Fibroblast of skin of abdomen (primary cell): ENCODE results near the gene ODAD2.
"Not testable (repeated sequence)": the region's sequence is repeated elsewhere in the genome, so short reads cannot be mapped to it uniquely, and the experiment has no call there.

Experiments
- DNase-seq: peaks from one replicate; pipeline ENCODE4 v3.0.0-alpha.2; 2013

Gene ODAD2

DNA sequence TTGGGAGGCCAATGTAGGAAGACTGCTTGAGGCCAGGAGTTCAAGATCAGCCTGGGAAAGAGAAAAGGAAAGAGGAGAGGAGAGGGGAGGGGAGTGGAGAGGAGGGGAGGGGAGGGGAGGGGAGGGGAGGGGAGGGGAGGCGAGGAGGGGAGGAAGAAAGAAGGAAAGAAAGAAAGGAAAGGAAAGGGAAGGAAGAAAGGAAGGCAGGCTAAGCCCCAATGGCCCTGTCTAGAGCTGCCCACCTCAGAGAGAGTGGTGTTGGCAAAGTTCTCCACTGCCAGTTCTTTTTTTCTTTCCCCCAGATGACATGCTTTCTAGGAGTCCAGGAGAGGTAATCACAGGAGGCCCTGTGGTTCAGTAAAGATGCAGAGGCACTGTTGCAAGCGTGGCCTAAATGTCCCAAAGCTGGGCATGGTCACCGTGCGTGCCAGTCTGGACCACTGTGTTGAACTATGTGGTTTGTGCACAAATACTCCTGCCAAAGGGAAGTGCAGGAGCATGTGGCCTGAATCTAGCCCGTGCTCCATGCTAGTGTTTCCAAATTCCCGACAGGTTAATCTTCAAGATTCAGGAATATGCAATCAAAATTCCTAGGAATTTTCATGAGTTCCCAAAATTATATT, 39.7 kb downstream of the ODAD2 start:
- DNase-seq, result no peak

DNA sequence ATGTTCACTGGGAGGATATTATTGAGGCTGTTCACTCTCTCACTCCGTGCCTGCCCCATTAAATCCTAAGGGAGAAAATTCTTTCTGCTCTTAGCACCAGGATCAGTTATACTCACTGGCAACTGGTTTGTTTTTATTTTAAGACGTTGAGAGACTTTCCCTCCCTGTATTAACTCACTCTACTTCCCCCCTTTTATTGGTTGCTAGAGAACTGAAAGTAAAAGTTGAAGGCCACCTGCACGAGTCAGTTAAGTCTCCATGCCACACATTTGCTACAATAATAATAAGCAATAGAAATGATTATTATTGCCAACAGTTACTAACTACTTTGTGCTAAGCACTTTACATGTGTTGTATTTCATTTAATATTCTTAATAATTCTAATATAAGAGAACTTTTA, 40.5 kb downstream of the ODAD2 start:
- DNase-seq, result not testable (repeated sequence)

DNA sequence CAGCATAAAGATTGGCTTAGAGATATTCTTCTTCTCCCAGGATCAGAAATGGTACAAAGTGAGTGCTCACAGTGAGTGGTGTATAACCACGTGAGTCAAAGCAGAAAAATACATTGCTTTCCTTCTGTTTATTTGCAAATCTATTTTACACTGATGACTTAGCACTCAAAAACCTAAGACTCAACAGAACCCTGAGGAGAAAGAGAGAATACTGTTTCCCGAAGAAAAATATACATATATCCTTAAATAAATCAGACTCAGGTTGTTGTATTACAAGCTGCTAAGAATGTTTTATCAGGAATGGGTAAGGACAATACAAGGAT, 48.7 kb downstream of the ODAD2 start:
- no peak for DNase-seq

DNA sequence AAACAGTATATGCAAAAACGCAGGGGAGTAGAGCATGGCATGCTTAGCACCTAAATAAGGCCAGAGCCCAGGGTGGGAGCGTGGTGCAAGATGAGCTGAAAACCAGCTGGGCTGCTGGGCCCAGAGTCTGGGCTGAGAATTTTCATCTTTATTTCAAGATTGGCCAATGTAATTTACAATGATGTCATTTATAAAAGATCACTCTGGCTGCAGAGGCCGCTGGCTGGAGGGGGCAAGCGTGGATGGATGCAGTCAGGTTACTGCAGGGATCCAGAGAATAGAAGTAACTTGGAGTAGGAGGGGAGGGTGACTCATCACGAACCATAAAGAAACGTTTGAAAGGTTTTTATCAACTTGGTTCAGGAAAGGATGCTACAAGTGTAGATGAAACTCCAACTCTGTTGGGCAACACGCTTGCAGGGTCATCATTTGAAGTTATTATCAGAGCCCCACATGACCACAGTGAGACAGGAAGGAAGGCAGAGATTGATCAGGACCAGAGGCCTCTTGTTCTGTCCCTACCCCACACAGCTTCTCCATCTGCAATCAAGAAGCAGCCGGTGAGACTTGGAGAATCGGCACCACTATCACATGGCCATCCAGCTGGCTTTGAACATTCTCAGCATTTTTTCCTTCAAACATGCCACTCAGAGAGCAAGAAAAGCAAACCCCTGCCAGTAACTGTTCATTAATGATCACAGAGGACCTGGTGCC, 49.2 kb downstream of the ODAD2 start:
- no peak for DNase-seq

DNA sequence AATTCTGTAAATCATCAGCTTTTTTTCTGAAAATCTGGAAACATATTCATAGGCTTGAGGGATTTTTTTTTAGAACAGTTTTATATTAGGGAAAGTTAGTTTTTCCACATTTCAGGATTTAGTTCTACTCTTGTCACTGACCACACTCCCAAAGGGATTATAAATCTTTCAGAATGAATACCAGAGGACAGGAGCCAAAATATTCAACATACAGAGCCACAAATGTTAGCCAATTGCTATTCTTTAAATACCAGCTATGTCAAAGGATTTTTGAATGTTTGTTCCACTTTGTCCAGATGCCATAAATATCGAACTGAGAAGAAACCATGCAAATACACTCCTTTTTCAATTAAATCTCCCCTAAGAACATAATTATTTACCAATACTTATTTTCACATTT, 50.7 kb downstream of the ODAD2 start:
- DNase-seq, result peak; percentile 75

DNA sequence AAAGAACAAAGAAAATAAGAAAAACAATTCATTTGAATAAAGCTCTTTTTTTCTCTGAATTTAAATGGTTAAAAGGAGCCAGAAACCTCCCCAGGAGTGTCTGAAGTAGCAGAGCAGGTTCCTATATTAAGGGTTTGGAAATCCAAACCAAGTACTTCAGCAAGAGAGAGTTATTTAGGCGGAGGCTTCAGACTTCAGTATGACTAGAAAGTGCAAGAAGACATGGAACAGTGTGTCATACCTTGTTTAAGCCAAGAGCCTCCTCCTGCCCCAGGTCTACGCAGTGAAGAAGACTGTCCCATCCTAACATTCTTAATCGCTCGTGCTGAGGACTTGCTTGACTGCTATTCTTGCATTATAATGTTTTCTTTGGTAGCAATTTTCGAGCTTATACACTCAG, 51.3 kb downstream of the ODAD2 start:
- DNase-seq, result no peak

DNA sequence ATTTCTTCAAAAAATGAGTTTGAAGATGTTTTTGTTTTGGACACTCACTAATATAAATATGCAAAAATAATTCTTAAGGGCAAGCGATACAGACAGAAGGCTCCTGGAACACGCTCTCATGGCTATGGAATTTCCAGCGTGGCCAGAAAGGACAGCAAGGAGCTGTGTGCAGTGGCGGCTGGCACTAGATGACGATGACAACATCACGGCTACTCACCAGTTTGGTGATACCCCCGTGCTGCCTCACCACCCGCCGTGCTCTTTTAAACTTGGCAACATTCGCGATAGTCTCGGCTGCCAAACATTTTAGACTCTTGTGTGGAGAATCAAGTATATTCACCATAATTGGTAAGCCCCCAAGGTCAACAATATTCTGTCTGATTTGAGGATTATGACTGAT, 54.9 kb downstream of the ODAD2 start:
- no peak for DNase-seq

DNA sequence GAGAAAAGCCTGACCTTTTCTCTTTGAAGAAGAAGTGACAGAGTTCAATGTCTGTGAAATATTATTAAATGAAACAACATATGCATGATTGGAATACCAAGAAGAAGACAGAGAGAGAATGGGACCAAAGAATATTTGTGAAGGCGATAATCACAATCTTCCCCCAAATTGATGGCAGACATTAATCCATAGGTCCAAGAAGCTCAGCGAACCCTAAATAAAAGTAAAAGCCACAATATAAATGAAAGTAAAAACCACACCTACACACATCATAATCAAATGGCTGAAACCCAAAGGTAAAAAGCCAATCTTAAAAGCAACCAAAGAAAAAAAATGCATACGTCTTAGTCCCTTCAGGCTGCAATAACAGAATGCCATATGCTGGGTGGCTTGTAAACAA, 84.0 kb downstream of the ODAD2 start:
- no peak for DNase-seq

DNA sequence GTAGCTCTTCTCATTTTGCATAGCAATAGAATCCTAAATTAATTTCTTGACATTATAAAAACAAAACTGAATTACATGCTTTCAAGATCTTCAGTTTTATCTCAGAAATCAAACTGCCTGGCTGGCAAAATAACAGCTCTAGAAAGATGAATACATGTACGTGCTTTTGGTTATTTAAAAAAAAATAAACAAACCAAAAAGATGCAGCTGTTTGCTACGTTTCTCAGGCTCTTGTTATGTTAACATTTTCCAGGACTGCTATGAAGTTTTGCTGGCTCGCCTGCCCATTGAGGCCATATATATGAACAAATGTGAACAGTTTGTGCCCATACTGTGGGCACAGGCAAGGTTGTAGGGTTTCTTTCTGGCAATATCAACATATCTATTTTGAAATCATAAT, 86.6 kb downstream of the ODAD2 start:
- no peak for DNase-seq

DNA sequence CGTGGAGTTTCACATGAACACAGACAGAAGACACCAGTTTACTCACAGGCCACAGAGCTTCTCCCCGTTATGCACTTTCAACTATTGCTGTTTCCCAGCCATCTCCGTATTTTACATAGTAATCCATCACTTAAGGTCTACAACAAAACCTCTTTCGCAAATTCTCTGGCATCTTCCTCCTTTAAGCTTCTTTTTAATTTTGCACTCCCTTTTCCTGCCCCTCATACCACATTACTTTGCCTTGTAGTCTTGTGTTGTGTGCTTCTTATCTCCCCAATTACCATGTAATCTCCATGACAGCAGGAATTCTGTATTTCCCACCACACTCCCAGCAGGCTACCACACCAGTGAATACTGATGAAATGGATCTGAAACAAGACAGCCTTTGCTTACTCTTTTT, 87.3 kb downstream of the ODAD2 start:
- DNase-seq, result peak; percentile 8

DNA sequence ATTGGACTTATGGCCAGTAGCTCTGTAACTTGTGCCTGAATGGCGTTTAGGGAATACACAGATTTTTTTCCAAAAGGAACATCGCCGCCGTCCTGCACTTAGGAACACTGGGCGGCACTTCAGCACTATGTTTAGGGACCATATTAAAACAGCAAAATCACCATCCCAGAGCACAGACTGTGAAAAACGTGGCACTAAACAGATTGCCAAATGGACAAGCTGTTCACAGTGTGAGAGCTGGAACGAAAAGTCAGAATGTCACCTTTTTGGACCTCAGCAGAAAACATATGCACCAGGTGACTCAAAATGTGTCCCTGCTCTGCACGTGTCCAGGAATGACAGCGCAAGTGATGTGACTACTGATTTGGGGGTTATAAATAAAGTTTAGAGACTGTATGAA, 87.9 kb downstream of the ODAD2 start:
- no peak for DNase-seq

DNA sequence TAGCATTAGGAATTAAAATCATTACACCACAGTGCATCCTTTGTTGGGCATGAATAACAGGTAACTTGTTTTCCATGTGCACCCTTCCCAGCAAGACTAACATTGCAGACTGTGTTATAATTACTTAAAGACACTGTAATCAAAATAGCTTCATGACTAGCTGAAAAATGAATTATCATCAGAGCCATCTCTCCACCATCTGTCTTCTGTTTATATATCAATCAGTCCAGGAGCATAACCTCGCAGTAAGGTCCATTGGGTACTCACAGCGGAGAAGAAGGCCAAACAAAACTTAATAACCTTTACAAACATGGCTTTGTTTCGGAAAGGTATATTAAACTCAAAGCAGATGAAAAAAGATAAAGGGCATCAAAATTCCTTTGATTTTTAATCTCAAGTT, 90.6 kb downstream of the ODAD2 start:
- DNase-seq, result no peak

DNA sequence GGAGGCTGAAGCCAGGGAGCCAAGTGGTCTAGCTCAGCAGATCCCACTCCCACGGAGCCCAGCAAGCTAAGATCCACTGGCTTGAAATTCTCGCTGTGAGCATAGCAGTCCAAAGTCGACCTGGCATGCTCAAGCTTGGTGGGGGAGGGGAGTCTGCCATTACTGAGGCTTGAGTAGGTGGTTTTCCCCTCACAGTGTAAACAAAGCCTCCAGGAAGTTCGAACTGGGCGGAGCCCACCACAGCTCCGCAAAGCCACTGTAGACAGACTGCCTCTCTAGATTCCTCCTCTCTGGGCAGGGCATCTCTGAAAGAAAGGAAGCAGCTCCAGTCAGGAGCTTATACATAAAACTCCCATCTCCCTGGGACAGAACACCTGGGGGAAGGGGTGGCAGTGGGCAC, 99.4 kb downstream of the ODAD2 start:
- not testable (repeated sequence) for DNase-seq

DNA sequence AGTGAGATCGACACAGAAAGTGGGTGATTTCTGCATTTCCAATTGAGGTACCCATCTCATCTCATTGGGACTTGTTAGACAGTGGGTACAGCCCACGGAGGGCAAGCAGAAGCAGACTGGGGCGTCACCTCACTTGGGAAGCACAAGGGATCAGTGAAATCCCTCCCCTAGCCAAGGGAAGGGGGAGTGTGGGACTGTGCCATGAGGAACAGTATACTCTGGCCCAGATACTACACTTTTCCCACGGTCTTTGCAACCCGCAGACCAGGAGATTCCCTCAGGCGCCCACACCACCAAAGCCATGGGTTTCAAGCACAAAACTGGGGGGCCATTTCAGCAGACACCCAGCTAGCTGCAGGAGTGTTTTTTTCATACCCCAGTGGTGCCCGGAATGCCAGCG, 99.8 kb downstream of the ODAD2 start:
- DNase-seq, result no peak

DNA sequence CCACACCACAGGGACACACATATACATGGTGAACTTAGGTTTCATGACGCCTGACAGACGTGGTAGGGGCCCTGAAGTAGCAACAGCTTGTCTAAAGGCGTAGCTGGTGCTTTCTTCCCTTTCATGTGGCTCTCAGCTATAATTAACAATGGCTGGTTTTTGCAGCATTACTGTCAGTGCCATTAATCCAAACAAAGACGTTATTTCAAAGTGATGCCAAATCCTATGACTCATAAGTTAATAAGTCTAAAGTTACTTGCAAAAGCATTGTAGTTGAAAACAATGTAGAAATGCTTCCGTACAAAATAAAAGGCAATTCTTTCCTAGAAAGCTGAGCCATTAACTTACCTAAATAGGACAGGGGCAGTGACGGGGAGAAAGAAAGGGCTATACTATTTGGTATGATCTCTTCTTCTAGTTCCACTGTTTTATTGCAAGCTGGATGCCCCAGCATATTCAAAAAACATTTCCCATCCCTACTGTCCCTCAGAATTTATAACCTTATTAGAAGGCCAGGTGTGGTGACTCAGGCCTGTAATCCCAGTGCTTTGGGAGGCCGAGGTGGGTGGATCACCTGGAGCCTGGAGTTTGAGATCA, 105.4 kb downstream of the ODAD2 start:
- peak; percentile 25 for DNase-seq

DNA sequence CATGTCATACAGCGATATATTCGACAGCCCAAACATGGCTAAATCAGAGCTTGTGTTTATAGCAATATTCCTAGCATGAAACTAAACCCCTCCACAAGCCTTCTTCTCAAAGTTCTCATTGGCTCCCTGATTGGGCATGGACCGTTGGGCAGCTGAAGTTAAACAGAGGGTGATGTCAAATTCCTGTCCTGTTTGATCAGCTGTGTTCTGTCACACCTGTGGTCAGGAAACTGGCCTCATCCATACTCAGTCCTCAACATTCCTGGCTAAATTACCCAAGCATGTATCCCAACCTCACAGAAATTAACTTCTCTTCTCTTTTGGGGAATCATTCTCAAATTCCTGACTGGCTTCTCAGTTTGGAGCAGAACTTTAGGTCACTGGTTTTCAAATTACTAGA, 107.9 kb downstream of the ODAD2 start:
- DNase-seq, result no peak

DNA sequence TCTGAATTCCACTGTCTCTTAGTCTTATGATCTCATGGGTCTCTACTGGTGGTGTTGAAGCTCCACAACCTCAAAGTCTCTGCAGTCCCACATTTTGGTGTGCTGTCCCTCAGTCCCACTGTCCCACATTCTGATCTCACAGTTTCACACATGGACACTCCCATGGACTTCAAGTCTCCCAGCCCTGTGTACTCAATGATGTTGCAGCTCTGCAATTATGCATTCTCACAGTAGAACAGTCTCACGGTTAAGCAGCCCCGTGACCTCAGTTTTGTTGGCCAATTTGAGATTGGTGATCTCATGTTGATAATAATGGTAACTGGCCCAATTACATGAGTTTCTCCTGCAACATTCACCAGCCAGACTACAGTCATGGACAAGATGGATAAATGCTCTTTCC, 109.4 kb downstream of the ODAD2 start:
- no peak for DNase-seq

DNA sequence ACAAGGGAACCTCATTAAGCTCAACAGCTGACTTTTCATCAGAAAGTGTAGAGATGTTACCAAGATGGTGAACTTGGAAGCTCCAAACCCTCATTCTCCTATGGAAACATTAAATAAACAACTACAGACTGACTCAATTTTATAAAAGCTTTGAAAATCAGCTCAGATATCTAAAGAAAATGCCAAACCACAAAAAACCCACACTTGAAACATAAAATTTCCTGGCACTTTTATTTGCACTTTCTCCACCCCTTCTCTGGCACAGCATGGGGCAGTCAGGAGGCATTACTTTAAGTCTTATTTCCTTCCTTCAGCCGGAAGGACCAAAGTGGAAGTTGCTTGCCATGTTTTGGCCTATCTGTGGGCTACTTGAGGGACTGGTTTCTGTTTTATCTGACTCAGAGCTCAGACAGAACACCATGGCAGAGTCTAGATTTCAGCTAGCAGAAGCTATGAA, 114.7 kb downstream of the ODAD2 start:
- no peak for DNase-seq

DNA sequence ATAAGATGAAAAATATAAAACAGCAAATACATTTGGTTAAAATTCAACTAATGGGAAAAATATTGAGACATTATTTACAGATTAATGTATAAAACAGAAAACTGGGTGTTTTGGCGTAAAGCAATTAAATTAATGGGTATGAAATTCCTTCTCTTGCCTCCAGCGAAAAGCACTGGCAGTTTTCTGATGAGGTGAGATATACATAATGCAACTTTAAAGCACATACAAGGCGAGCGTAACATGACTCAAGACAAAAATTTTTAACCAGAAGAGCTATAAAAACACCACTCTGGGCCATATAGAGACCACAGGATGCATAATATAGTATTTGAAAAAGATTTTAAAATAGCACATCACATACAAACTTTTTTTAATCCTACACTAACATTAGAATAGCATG, 120.6 kb downstream of the ODAD2 start:
- no peak for DNase-seq

DNA sequence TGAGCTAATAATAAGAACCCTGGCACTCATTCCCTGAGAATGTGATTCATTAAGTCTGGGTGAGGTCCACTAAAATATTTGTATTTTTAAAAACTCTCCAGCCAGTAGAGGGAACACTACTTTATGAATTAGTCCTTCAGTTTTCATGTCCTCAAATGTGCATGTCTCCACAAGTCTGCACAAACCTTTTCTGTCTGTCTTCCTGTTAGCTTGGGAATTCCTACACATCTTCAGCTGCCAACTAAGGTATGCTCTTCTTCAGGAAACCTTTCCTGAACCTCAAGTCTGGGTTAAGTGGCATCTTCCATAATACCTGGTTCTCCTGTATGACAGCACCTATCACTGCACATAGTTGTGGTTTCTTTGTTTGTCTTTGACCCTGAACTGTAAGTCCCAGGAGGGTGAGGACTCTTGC, 133.7 kb downstream of the ODAD2 start:
- peak; percentile 10 for DNase-seq

DNA sequence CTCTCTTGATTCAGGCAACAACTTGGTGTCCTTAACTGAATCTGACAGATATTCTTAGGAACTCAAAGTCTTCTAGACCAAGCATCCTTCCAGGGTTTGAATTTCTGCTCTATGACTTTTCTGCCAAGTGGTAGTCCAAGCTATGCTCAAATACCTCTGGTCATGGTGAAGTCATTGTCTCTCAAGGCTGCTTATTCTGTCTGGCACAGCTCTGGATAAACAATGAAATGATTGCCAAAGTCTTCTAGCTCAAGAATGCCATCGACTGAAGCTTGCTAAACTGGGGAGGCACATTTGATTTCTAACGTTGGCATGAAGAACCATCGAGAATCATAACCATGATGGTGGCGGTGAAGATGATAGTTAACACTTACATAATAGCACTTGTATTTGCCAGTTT, 137.1 kb downstream of the ODAD2 start:
- DNase-seq, result no peak

DNA sequence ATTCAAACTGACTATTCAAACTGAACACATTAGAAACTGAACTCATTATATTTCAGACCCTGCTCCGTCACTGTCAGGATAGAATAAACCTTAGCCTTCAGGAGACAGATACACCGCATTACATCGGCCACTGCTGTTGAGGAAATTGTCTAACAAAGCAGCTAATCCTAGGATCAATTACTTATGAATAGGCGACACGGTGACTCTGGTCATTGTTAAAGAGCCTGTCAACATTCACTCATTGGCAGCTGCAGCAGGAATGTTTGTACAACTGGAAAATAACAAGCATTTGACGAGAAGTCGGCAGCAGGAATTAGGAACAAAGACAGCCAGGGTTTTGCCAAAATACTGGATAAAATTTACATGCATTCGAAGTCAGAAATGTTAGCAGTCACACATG, 141.3 kb downstream of the ODAD2 start:
- DNase-seq, result no peak

DNA sequence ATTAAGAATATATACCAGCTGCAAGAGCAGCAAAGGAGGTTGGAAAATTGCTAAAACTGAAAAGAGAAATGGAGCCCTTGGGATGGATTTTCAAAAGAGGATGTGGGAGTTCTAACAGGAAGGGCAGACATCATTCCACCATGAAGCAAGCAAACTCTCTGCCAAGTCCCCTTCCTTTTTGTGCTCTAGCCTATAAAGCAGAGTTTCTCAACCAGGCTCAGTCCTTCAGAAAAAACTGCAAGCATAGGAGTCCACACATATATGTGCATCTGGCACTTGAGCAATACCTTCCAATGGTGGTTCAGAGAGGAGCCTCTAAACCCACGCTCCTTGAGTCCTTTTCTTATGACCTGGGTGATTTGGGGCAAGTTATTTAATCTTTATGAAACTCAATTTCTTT, 154.7 kb downstream of the ODAD2 start:
- no peak for DNase-seq

DNA sequence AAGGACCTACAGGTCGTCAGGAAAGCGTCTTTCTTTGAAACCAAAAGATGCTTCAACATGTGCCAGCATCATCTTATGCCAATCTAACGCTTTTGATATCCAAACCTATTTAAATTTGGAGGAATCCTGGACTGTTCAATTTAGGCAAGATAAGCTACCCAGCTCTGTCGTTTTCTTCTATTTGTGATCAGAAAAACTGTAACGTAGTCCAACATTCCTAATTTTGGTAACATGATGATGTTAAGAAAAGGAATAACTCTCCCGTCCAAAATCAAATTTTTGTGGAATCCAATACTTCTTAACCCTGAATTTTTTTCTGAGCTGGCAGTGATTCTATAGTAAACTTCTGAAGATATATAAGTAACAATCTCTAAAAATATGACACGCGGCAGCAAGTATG, 160.0 kb downstream of the ODAD2 start:
- no peak for DNase-seq

DNA sequence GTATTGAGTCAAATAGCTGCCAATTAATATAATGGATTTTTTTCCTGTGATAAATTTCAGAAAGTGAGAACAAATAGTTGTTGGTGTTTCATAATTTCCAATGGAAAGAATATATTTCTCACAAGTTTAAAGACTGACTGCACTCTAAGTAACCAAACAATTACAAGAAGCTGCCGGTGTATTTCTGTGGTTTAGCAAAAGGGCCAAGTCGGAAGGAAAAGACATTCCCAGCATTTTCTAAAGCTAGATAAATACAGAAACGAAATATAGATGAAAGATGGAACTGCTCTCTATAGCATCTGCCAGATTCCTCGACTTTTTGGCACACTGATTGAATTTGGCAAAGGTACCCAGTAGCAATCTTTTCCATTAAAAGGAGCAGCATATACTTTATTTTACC, 160.5 kb downstream of the ODAD2 start:
- DNase-seq, result peak; percentile 28
